ENCODE measurements around the gene CHD6.

CHD6 gene

DNA sequence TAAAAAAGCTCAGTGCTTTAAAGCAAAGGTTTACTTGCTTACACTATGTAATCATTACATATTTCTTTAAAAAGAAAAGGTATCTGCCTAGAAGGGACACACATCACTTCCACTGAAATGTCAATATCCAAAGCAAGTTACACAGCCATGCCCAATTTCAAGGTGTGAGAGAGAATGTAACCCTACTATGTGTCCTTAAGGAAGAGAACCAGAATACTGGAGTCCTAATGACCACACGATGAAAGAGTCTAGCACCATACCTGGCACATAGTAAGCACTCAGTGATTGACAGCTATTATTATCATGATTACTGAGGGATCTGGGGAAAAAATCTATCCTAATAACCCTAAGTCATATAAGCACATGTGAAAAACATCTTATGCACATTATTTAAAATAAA lies 10.4 kb downstream of the CHD6 start:
- TF ChIP-seq MAX (IDR thresholded peaks at IDR 0.05), result no peak
- TF ChIP-seq REST (IDR thresholded peaks at IDR 0.05; ENCODE audit: low read depth), result no peak
- TF ChIP-seq CREB1 (IDR thresholded peaks at IDR 0.05; ENCODE audit: low read depth), result no peak
- TF ChIP-seq TEAD4 (IDR thresholded peaks at IDR 0.05), result no peak
- TF ChIP-seq RAD21 (IDR thresholded peaks at IDR 0.05; ENCODE audit: low read depth), result no peak
- TF ChIP-seq CEBPB (IDR thresholded peaks at IDR 0.05), result no peak
- no peak for TF ChIP-seq TCF12 (IDR thresholded peaks at IDR 0.05; ENCODE audit: low read depth)
- no peak for TF ChIP-seq FOXM1 (IDR thresholded peaks at IDR 0.05; ENCODE audit: borderline replicate concordance, low read depth)
- no peak for TF ChIP-seq ZBTB7A (IDR thresholded peaks at IDR 0.05; ENCODE audit: low read depth)
- no peak for TF ChIP-seq TAF1 (IDR thresholded peaks at IDR 0.05; ENCODE audit: low read depth)
- no peak for TF ChIP-seq EP300 (IDR thresholded peaks at IDR 0.05; ENCODE audit: borderline replicate concordance)
- TF ChIP-seq EGR1 (IDR thresholded peaks at IDR 0.05), result no peak
- TF ChIP-seq USF1 (IDR thresholded peaks at IDR 0.05), result no peak
- TF ChIP-seq YY1 (IDR thresholded peaks at IDR 0.05; ENCODE audit: low read depth), result no peak
- no peak for TF ChIP-seq NFIC (IDR thresholded peaks at IDR 0.05)

- TF ChIP-seq YY1 (IDR thresholded peaks at IDR 0.05; ENCODE audit: low read depth), result no peak
- no peak for TF ChIP-seq EGR1 (IDR thresholded peaks at IDR 0.05)
- TF ChIP-seq USF1 (IDR thresholded peaks at IDR 0.05), result no peak
- no peak for TF ChIP-seq NFIC (IDR thresholded peaks at IDR 0.05)
- TF ChIP-seq EP300 (IDR thresholded peaks at IDR 0.05; ENCODE audit: borderline replicate concordance), result no peak
- no peak for TF ChIP-seq FOXM1 (IDR thresholded peaks at IDR 0.05; ENCODE audit: borderline replicate concordance, low read depth)
- no peak for TF ChIP-seq CREB1 (IDR thresholded peaks at IDR 0.05; ENCODE audit: low read depth)
- TF ChIP-seq CEBPB (IDR thresholded peaks at IDR 0.05), result no peak
- TF ChIP-seq TCF12 (IDR thresholded peaks at IDR 0.05; ENCODE audit: low read depth), result no peak
- no peak for TF ChIP-seq RAD21 (IDR thresholded peaks at IDR 0.05; ENCODE audit: low read depth)
- TF ChIP-seq TEAD4 (IDR thresholded peaks at IDR 0.05), result no peak
- TF ChIP-seq TAF1 (IDR thresholded peaks at IDR 0.05; ENCODE audit: low read depth), result no peak
These were observed 14.2 kb downstream of the CHD6 start for GRCh38 chr20:41604002-41604401.

- TF ChIP-seq CEBPB (IDR thresholded peaks at IDR 0.05), result no peak
- no peak for TF ChIP-seq EGR1 (IDR thresholded peaks at IDR 0.05)
- no peak for TF ChIP-seq CREB1 (IDR thresholded peaks at IDR 0.05; ENCODE audit: low read depth)
- TF ChIP-seq TAF1 (IDR thresholded peaks at IDR 0.05; ENCODE audit: low read depth), result no peak
- TF ChIP-seq YY1 (IDR thresholded peaks at IDR 0.05; ENCODE audit: low read depth), result no peak
- TF ChIP-seq NFIC (IDR thresholded peaks at IDR 0.05), result no peak
- no peak for TF ChIP-seq EP300 (IDR thresholded peaks at IDR 0.05; ENCODE audit: borderline replicate concordance)
- no peak for TF ChIP-seq ZBTB7A (IDR thresholded peaks at IDR 0.05; ENCODE audit: low read depth)
- TF ChIP-seq REST (IDR thresholded peaks at IDR 0.05; ENCODE audit: low read depth), result no peak
These were observed 16.4 kb downstream of the CHD6 start for GRCh38 chr20:41601742-41602141.

- TF ChIP-seq USF1 (IDR thresholded peaks at IDR 0.05), result no peak
These were observed 17.1 kb downstream of the CHD6 start for GRCh38 chr20:41600926-41601631.

- TF ChIP-seq FOXM1 (IDR thresholded peaks at IDR 0.05; ENCODE audit: borderline replicate concordance, low read depth) (no peak), USF1 (IDR thresholded peaks at IDR 0.05) (peak; percentile 55), ZBTB7A (IDR thresholded peaks at IDR 0.05; ENCODE audit: low read depth) (no peak), EP300 (IDR thresholded peaks at IDR 0.05; ENCODE audit: borderline replicate concordance) (no peak)
These were observed 18.5 kb downstream of the CHD6 start for GRCh38 chr20:41599699-41600104.

Data from Ishikawa (cell line).